HepG2 (cell line): ENCODE data around the gene CCT7. TPM values are rescaled to one million over a fixed set of nuclear protein-coding genes. Genes with fewer than 3 reads are reported as not detected.

Experiments used
- ATAC-seq: fragments of 200-7000 bp; cut with Tn5 transposase; 3 replicates; pipeline ENCODE4 v1.9.1; 2020; ENCODE audit warnings: mild to moderate bottlenecking, moderate library complexity
- BruUV-seq: library from RNA; stranded (reverse); fragments of 400-500 nt; replicated peaks from 2 replicates; lab custom pipeline; 2021; lab: Mats Ljungman, UMichigan
- CTCF ChIA-PET: fragments of 300-600 bp; formaldehyde crosslinking; extraction: SDS; loops from one replicate; lab custom pipeline; 2021; ENCODE audit warnings: low total read pairs, inconsistent platforms, low intra/inter-chr PET ratio; lab: Yijun Ruan, JAX
- POLR2A ChIA-PET: fragments of 350-600 bp; sonication (Branson Sonifier 250); formaldehyde crosslinking; loops from one replicate; lab custom pipeline; 2020; ENCODE audit warnings: antibody characterized with exemption, inconsistent platforms; lab: Yijun Ruan, JAX
- DNase-seq: peaks from one replicate; pipeline ENCODE4 v3.0.0-alpha.2; 2015; ENCODE audit warnings: low spot score
- FAIRE-seq: peaks from 3 replicates; lab custom pipeline; 2011; peaks lifted over from hg19 to GRCh38; lab: Jason Lieb, UNC
- H2AFZ ChIP-seq: one replicate; pipeline ENCODE4 v1.6.1; 2011; ENCODE audit warnings: low read length, inconsistent platforms
- H3K27ac ChIP-seq: fragments of 300-600 bp; 3 replicates; pipeline ENCODE4 v1.8.0; 2011; ENCODE audit warnings: mixed run types, mild to moderate bottlenecking, mixed read lengths, low read length, inconsistent platforms; ENCODE audit not compliant: insufficient read depth; ENCODE audit errors: extremely low read length
- H3K27me3 ChIP-seq, 2 experiments: fragments of 200-600 bp in 1 of 2; 2 replicates in 1 of 2; 3 replicates in 1 of 2; pipeline versions ENCODE4 v1.6.0 to v1.8.0; 2011; ENCODE audit warnings: low read length in 2 of 2, mild to moderate bottlenecking in 2 of 2, moderate library complexity in 2 of 2, inconsistent platforms in 1 of 2; ENCODE audit not compliant: insufficient read depth in 2 of 2, control insufficient read depth in 1 of 2
- H3K36me3 ChIP-seq, 2 experiments: fragments of 200-600 bp in 1 of 2; replicated peaks in 1 of 2; 2 replicates in 1 of 2; 3 replicates in 1 of 2; pipeline versions ENCODE4 v1.5.1 to v1.8.0; 2011; ENCODE audit warnings: low read length in 2 of 2, inconsistent platforms in 1 of 2; ENCODE audit not compliant: insufficient read depth in 2 of 2, control insufficient read depth in 1 of 2
- H3K4me1 ChIP-seq: 2 replicates; pipeline ENCODE4 v1.5.1; 2012; ENCODE audit warnings: low read length, inconsistent platforms; ENCODE audit not compliant: insufficient read depth
- H3K4me2 ChIP-seq: 2 replicates; pipeline ENCODE4 v1.6.0; 2011; ENCODE audit warnings: low read depth, low read length, inconsistent platforms
- H3K4me3 ChIP-seq, 3 experiments: fragments of 200-600 bp in 1 of 3; sonication (generic), shearing (Covaris generic) in 1 of 3; replicated peaks in 1 of 3; 2 replicates each; pipeline ENCODE4 v1.5.1; 2011 to 2016; ENCODE audit warnings: low read length in 3 of 3, inconsistent platforms in 2 of 3, low read depth in 2 of 3, mild to moderate bottlenecking in 2 of 3, control low read depth in 1 of 3, mixed read lengths in 1 of 3; ENCODE audit not compliant: insufficient read depth in 1 of 3
- H3K79me2 ChIP-seq: one replicate; pipeline ENCODE4 v1.6.1; 2011; ENCODE audit warnings: low read length, inconsistent platforms; ENCODE audit not compliant: insufficient read depth
- H3K9ac ChIP-seq: 2 replicates; pipeline ENCODE4 v1.6.0; 2011; ENCODE audit warnings: mild to moderate bottlenecking, low read depth, low read length, inconsistent platforms; ENCODE audit not compliant: insufficient read depth
- H3K9me3 ChIP-seq: 2 replicates; pipeline ENCODE4 v1.5.1; 2012; ENCODE audit warnings: mild to moderate bottlenecking, low read length
- H4K20me1 ChIP-seq: 2 replicates; pipeline ENCODE4 v1.6.0; 2011; ENCODE audit warnings: inconsistent platforms, mild to moderate bottlenecking, low read length, moderate library complexity; ENCODE audit not compliant: insufficient read depth
- ATAD3A ChIP-seq: sonication (generic); formaldehyde crosslinking; IDR thresholded peaks from 2 replicates; pipeline ENCODE4 v1.4.0; 2020; ENCODE audit warnings: missing genetic modification reagents
- DR1 ChIP-seq: sonication (generic); formaldehyde crosslinking; IDR thresholded peaks from 2 replicates; pipeline ENCODE4 v1.8.0; 2021; ENCODE audit warnings: mild to moderate bottlenecking, missing genetic modification reagents, inconsistent platforms
- FOXA3 ChIP-seq: IDR thresholded peaks from 2 replicates; pipeline ENCODE4 v1.6.1; 2016; ENCODE audit warnings: missing genetic modification reagents, missing compliant biosample characterization
- HNRNPLL ChIP-seq: fragments of 200-400 bp; formaldehyde crosslinking; IDR thresholded peaks from 2 replicates; pipeline ENCODE4 v1.6.1; 2017; ENCODE audit warnings: mild to moderate bottlenecking, low read depth, low read length; ENCODE audit not compliant: poor library complexity, severe bottlenecking
- IKZF4 ChIP-seq: sonication (generic); formaldehyde crosslinking; IDR thresholded peaks from 2 replicates; pipeline ENCODE4 v1.5.1; 2020; ENCODE audit warnings: borderline replicate concordance, mild to moderate bottlenecking, low read depth, missing genetic modification reagents; ENCODE audit errors: not compliant biosample characterization
- KAT8 ChIP-seq: IDR thresholded peaks from 2 replicates; pipeline ENCODE4 v1.6.1; 2016; ENCODE audit warnings: missing genetic modification reagents, missing compliant biosample characterization
- LCORL ChIP-seq, 2 experiments: fragments of 450-650 bp in 1 of 2; sonication (generic) in 1 of 2; formaldehyde crosslinking in 1 of 2; IDR thresholded peaks; 2 replicates each; pipeline versions ENCODE4 v1.5.0 to v1.6.1; 2017 to 2020; ENCODE audit warnings: antibody characterized with exemption in 1 of 2, missing genetic modification reagents in 1 of 2
- NR2F6 ChIP-seq, 2 experiments: IDR thresholded peaks; 2 replicates each; pipeline ENCODE4 v1.6.1; 2016; ENCODE audit warnings: antibody characterized with exemption in 1 of 2, mild to moderate bottlenecking in 1 of 2
- PITX1 ChIP-seq: sonication (generic); formaldehyde crosslinking; IDR thresholded peaks from 2 replicates; pipeline ENCODE4 v1.5.1; 2020; ENCODE audit warnings: mild to moderate bottlenecking, missing genetic modification reagents
- SMAD1 ChIP-seq: sonication (generic); formaldehyde crosslinking; IDR thresholded peaks from 2 replicates; pipeline ENCODE4 v1.4.0; 2020; ENCODE audit warnings: missing genetic modification reagents, low read depth, mild to moderate bottlenecking, borderline replicate concordance
- TBX2 ChIP-seq: sonication (generic); formaldehyde crosslinking; IDR thresholded peaks from 2 replicates; pipeline ENCODE4 v1.5.0; 2020; ENCODE audit warnings: missing genetic modification reagents, mild to moderate bottlenecking, borderline replicate concordance
- ZEB1 ChIP-seq: IDR thresholded peaks from 2 replicates; pipeline ENCODE4 v1.6.1; 2012; ENCODE audit warnings: mild to moderate bottlenecking, low read depth, inconsistent platforms; ENCODE audit not compliant: insufficient replicate concordance
- ZFP36L1 ChIP-seq: sonication (generic); formaldehyde crosslinking; IDR thresholded peaks from 2 replicates; pipeline ENCODE4 v1.8.0; 2022; ENCODE audit warnings: mild to moderate bottlenecking, missing genetic modification reagents, moderate library complexity
- ZMYM3 ChIP-seq: sonication (generic); formaldehyde crosslinking; IDR thresholded peaks from 2 replicates; pipeline ENCODE4 v1.5.1; 2020; ENCODE audit warnings: mild to moderate bottlenecking, missing genetic modification reagents
- ZNF431 ChIP-seq: sonication (generic); formaldehyde crosslinking; IDR thresholded peaks from 2 replicates; pipeline ENCODE4 v1.9.0; 2022; ENCODE audit warnings: missing genetic modification reagents, low read depth, mild to moderate bottlenecking, borderline replicate concordance
- ZNF546 ChIP-seq: sonication (generic); formaldehyde crosslinking; conservative IDR thresholded peaks from 2 replicates; pipeline ENCODE4 v1.8.1; 2023; ENCODE audit warnings: mild to moderate bottlenecking, missing genetic modification reagents
- ZNF615 ChIP-seq: sonication (generic); formaldehyde crosslinking; IDR thresholded peaks from 2 replicates; pipeline ENCODE4 v1.5.0; 2020; ENCODE audit warnings: mild to moderate bottlenecking, missing genetic modification reagents, borderline replicate concordance
- ZNF850 ChIP-seq: sonication (generic); formaldehyde crosslinking; conservative IDR thresholded peaks from 2 replicates; pipeline ENCODE4 v1.9.0; 2021; ENCODE audit warnings: mild to moderate bottlenecking, missing genetic modification reagents
- WGBS: methylation state at CpG from one replicate; pipeline ENCODE4 v1.1.6; 2017; ENCODE audit warnings: low lambda C conversion rate; 5-methylcytosine and 5-hydroxymethylcytosine counted together
- in situ Hi-C: cut with HindIII; loops from 2 replicates; pipeline ENCODE4 v1.10.0; 2017; ENCODE audit warnings: low pct_unique_long_range_greater_than_20kb; ENCODE audit not compliant: extremely low pct_ligation_motif_present
- intact Hi-C: fragments of 100-400 bp; cut with micrococcal nuclease; formaldehyde crosslinking; loops from one replicate; pipeline ENCODE4 v1.10.0; 2022; ENCODE audit not compliant: unreplicated experiment
- polyA plus RNA-seq, 8 experiments: library from polyadenylated mRNA; depleted of rRNA in 3 of 8; stranded (reverse) in 7 of 8; unstranded in 1 of 8; fragments of >200 nt; fragmentation: Illumina TruSeq in 4 of 8; extraction: Trizol in 4 of 8; gene quantifications; 2 replicates each; pipeline versions ENCODE4 v1.2.1 to v1.2.3, GENCODE V29; 2011 to 2016; ENCODE audit warnings: low read depth in 4 of 8, missing spikeins in 1 of 8, mixed read lengths in 1 of 8; ENCODE audit not compliant: insufficient read depth in 1 of 8
- total RNA-seq, 5 experiments: library from RNA; depleted of rRNA; stranded (reverse); fragments of >200 nt; fragmentation: Illumina TruSeq; extraction: Trizol; gene quantifications; 2 replicates each; pipeline ENCODE4 v1.2.3, GENCODE V29; 2016; ENCODE audit warnings: low read depth in 1 of 5
- TF ChIP-seq, protein P1 (sequence below): fragments of 450-650 bp; IDR thresholded peaks from 2 replicates; pipeline ENCODE4 v1.6.1; 2016
- TF ChIP-seq, protein P2 (sequence below): sonication (generic); formaldehyde crosslinking; IDR thresholded peaks from 2 replicates; pipeline ENCODE4 v1.9.0; 2021; ENCODE audit warnings: missing genetic modification reagents, borderline replicate concordance

CCT7 gene
- total and polyA plus RNA-seq, 2 of the 13 experiments (the other 11 are each of a cell fraction or from before 2014, with no cell fraction given) = 347 to 517 TPM

DNA sequence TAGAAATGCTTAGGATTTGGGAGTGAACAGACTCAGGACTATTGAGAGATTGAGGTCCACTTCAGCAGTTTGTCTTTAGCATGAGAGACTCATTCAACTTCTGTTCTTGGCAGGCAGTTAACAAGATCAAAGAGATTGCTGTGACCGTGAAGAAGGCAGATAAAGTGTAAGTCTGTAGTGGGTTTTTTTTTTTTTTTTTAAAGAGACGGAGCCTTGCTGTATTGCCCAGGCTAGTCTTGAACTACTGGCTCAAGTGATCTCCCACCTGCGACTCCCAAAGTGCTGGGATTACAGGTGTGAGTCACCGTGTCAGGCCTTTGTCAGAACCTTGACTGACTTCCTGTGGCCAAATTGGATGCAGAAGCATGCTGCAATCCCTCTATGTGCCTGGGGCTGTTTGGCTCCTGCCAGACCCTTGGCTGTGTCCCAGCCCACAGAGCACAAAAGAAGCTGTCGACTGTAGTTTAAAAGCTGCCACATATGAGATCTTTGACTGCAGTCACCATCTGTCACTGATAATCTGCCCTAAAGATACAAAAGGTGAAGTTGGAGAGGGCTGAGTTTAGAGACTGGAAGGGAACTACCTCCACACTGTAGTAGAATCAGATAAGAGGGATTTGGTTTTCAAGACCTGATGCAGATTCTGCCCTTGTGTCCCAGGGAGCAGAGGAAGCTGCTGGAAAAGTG is 9.9 kb downstream of the CCT7 start (continued):
- TF ChIP-seq ZNF615 (no peak), ZNF850 (CRISPR knock-in tag) (no peak), ZNF546 (CRISPR knock-in tag) (no peak), NR2F6 (IDR thresholded peaks at IDR 0.05) (no peak), NR2F6 (CRISPR knock-in tag; IDR thresholded peaks at IDR 0.05) (no peak), IKZF4 (CRISPR knock-in tag) (no peak), LCORL (IDR thresholded peaks at IDR 0.05) (no peak), LCORL (CRISPR knock-in tag; IDR thresholded peaks at IDR 0.05) (no peak), PITX1 (CRISPR knock-in tag) (no peak)
- TF ChIP-seq, all 625 proteins: peak for 0

DNA sequence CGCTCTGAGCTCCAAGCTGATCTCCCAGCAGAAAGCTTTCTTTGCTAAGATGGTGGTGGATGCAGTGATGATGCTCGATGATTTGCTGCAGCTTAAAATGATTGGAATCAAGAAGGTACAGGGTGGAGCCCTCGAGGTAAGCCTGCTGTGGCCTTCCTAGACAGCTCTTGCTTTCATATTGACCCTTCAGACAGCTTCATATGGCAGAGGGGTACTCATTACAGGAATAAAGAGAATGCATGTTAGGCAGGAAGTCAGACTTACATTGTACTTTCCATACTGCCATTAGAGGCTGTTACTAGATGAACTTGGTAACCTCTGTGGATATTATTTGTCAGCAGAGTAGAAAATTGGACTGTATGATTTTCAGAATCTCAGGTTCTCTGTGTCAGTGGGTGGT is 10.5 kb downstream of the CCT7 start:
- ChIA-PET CTCF (no interaction called here), POLR2A (interaction anchor here (1.0 to 3.8 kb wide), 3 partner anchors 9 to 31 kb away, joined by 3 to 22 read pairs (median 5); partner anchors contain the start of genes CCT7 and PRADC1)
- DNase-seq (no peak), ATAC-seq (no peak), FAIRE-seq (no peak)
- Histone ChIP-seq H3K36me3 (peaks cover 60 to 97% of the 10 kb centered on the region in 2 experiments), H3K9ac (no peak overlapping the region), H2AFZ (no peak overlapping the region), H3K27me3 (no peaks in the 10 kb centered on the region), H4K20me1 (peaks cover 7% of the 10 kb centered on the region; the same call in 1 of the 2 replicates), H3K27ac (no peak overlapping the region), H3K4me1 (peaks cover 28% of the 10 kb centered on the region), H3K4me3 (no peak overlapping the region), H3K9me3 (no peaks in the 10 kb centered on the region), H3K4me2 (no peak overlapping the region), H3K79me2 (peaks cover 24% of the 10 kb centered on the region)
- in situ Hi-C loops (no loop called here), intact Hi-C loops (no loop called here)
- BruUV-seq = no TSS peak
- 92% methylated on average over 3 of the region's 3 CpGs for WGBS
- TF ChIP-seq, protein P1, sequence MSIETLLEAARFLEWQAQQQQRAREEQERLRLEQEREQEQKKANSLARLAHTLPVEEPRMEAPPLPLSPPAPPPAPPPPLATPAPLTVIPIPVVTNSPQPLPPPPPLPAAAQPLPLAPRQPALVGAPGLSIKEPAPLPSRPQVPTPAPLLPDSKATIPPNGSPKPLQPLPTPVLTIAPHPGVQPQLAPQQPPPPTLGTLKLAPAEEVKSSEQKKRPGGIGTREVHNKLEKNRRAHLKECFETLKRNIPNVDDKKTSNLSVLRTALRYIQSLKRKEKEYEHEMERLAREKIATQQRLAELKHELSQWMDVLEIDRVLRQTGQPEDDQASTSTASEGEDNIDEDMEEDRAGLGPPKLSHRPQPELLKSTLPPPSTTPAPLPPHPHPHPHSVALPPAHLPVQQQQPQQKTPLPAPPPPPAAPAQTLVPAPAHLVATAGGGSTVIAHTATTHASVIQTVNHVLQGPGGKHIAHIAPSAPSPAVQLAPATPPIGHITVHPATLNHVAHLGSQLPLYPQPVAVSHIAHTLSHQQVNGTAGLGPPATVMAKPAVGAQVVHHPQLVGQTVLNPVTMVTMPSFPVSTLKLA = no peak
- TF ChIP-seq ZMYM3 (no peak), HNRNPLL (no peak), SMAD1 (CRISPR knock-in tag) (no peak), ZNF431 (CRISPR knock-in tag) (no peak), DR1 (CRISPR knock-in tag) (no peak), FOXA3 (CRISPR knock-in tag) (no peak), TBX2 (CRISPR knock-in tag) (no peak), ZEB1 (no peak), ZFP36L1 (CRISPR knock-in tag) (no peak), KAT8 (CRISPR knock-in tag) (no peak), ATAD3A (CRISPR knock-in tag) (no peak)
- TF ChIP-seq, protein P2, sequence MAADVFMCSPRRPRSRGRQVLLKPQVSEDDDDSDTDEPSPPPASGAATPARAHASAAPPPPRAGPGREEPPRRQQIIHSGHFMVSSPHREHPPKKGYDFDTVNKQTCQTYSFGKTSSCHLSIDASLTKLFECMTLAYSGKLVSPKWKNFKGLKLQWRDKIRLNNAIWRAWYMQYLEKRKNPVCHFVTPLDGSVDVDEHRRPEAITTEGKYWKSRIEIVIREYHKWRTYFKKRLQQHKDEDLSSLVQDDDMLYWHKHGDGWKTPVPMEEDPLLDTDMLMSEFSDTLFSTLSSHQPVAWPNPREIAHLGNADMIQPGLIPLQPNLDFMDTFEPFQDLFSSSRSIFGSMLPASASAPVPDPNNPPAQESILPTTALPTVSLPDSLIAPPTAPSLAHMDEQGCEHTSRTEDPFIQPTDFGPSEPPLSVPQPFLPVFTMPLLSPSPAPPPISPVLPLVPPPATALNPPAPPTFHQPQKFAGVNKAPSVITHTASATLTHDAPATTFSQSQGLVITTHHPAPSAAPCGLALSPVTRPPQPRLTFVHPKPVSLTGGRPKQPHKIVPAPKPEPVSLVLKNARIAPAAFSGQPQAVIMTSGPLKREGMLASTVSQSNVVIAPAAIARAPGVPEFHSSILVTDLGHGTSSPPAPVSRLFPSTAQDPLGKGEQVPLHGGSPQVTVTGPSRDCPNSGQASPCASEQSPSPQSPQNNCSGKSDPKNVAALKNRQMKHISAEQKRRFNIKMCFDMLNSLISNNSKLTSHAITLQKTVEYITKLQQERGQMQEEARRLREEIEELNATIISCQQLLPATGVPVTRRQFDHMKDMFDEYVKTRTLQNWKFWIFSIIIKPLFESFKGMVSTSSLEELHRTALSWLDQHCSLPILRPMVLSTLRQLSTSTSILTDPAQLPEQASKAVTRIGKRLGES (CRISPR knock-in tag) = no peak
